HepG2 (cell line): ENCODE measurements around the gene NDST1. TPM values are rescaled to one million over a fixed set of nuclear protein-coding genes. Genes with fewer than 3 reads are reported as not detected.

Experiments
- AHDC1 ChIP-seq: sonication (generic); formaldehyde crosslinking; IDR thresholded peaks from 2 replicates; pipeline ENCODE4 v1.5.1; 2020; ENCODE audit warnings: mild to moderate bottlenecking, missing genetic modification reagents, borderline replicate concordance
- BRF2 ChIP-seq: sonication (generic); formaldehyde crosslinking; IDR thresholded peaks from 2 replicates; pipeline ENCODE4 v1.8.1; 2022; ENCODE audit warnings: mild to moderate bottlenecking, missing genetic modification reagents
- CERS6 ChIP-seq: sonication (generic); formaldehyde crosslinking; IDR thresholded peaks from 2 replicates; pipeline ENCODE4 v1.5.0; 2020; ENCODE audit warnings: missing genetic modification reagents
- GATAD2A ChIP-seq: IDR thresholded peaks from 2 replicates; pipeline ENCODE4 v1.6.1; 2016
- IKZF5 ChIP-seq: IDR thresholded peaks from 2 replicates; pipeline ENCODE4 v1.6.1; 2018; ENCODE audit warnings: missing genetic modification reagents, mild to moderate bottlenecking, missing compliant biosample characterization
- JUND ChIP-seq: sonication (generic); formaldehyde crosslinking; IDR thresholded peaks from 2 replicates; pipeline ENCODE4 v1.8.0; 2022; ENCODE audit warnings: mild to moderate bottlenecking, missing genetic modification reagents
- MLX ChIP-seq: IDR thresholded peaks from 2 replicates; pipeline ENCODE4 v1.6.1; 2016
- THYN1 ChIP-seq: sonication (generic); formaldehyde crosslinking; IDR thresholded peaks from 2 replicates; pipeline ENCODE4 v1.8.1; 2023; ENCODE audit warnings: low read depth, mild to moderate bottlenecking, moderate library complexity, missing genetic modification reagents, borderline replicate concordance
- ZC3H13 ChIP-seq: sonication (generic); formaldehyde crosslinking; IDR thresholded peaks from 2 replicates; pipeline ENCODE4 v1.8.1; 2023; ENCODE audit warnings: mild to moderate bottlenecking, missing genetic modification reagents, moderate library complexity
- ZKSCAN5 ChIP-seq: sonication (generic); formaldehyde crosslinking; IDR thresholded peaks from 2 replicates; pipeline ENCODE4 v1.5.1; 2020; ENCODE audit warnings: mild to moderate bottlenecking, missing genetic modification reagents
- ZSCAN22 ChIP-seq: sonication (generic); formaldehyde crosslinking; IDR thresholded peaks from 2 replicates; pipeline ENCODE4 v1.4.0; 2020; ENCODE audit warnings: mild to moderate bottlenecking, missing genetic modification reagents
- polyA plus RNA-seq, 8 experiments: library from polyadenylated mRNA; depleted of rRNA in 3 of 8; stranded (reverse) in 7 of 8; unstranded in 1 of 8; fragments of >200 nt; fragmentation: Illumina TruSeq in 4 of 8; extraction: Trizol in 4 of 8; gene quantifications; 2 replicates each; pipeline versions ENCODE4 v1.2.1 to v1.2.3, GENCODE V29; 2011 to 2016; ENCODE audit warnings: low read depth in 4 of 8, missing spikeins in 1 of 8, mixed read lengths in 1 of 8; ENCODE audit not compliant: insufficient read depth in 1 of 8
- total RNA-seq, 5 experiments: library from RNA; depleted of rRNA; stranded (reverse); fragments of >200 nt; fragmentation: Illumina TruSeq; extraction: Trizol; gene quantifications; 2 replicates each; pipeline ENCODE4 v1.2.3, GENCODE V29; 2016; ENCODE audit warnings: low read depth in 1 of 5
- TF ChIP-seq, protein P1 (sequence below): sonication (generic); formaldehyde crosslinking; conservative IDR thresholded peaks from 2 replicates; pipeline ENCODE4 v1.8.0; 2022; ENCODE audit warnings: low read depth, missing genetic modification reagents
- TF ChIP-seq, protein P2 (sequence below): sonication (generic); formaldehyde crosslinking; conservative IDR thresholded peaks from 2 replicates; pipeline ENCODE4 v1.8.0; 2022; ENCODE audit warnings: missing genetic modification reagents

The NDST1 gene
- total and polyA plus RNA-seq, 2 of the 13 experiments (the other 11 are each of a cell fraction or from before 2014, with no cell fraction given): 23.8 to 26.2 TPM

DNA sequence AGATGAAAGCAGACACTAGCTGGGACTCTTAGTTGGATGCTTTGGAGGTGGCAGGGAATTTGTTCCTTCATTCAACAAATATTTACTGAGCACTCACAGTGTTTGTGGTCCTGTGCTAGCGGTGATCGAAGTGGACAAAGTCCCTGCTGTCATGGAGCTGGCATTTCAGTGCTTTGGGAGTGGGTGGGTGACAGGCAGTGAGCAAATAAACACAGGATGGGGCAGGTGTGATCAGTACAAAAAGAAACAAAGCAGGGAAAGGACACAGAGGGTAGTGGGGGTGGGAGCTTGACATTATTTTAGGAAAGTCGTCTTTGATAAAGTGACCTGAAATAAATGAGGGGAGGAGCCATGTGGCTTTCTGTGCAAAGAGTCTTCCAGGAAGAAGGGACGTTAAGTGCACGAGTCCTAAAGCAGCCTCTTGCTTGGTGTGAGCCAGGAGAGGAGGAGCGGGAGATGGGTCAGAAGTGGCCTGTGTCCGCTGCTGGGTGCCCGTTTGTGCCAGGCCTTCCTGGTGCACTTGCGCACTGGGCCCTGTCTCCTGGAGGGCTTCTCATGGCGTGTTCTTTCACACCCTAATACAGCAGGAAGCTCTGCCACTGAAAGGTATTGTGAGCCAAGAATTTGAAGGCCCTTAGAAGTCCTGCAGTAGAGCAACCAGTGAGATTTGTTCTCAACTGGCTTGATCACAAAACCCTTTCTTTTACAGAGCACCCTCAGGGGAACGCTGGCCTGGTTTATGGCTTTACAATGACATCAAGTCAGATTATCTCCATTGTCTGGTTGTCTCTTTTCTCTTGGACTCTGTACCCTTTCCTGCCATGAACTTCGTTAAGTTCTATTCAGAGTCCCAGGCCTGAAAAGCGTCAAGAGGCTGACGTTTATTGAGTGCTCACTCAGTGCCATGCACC lies 14.8 kb downstream of the NDST1 start (continued):
- TF ChIP-seq ZC3H13 (peak; percentile 43; the same call in 1 of the 2 replicates), AHDC1 (CRISPR knock-in tag) (peak; percentile 98), MLX (CRISPR knock-in tag) (peak; percentile 97), THYN1 (CRISPR knock-in tag) (no peak), GATAD2A (CRISPR knock-in tag) (peak; percentile 99), IKZF5 (CRISPR knock-in tag) (peak; percentile 98), JUND (CRISPR knock-in tag) (peak; percentile 88), BRF2 (CRISPR knock-in tag) (peak; percentile 61; the same call in 1 of the 2 replicates), CERS6 (CRISPR knock-in tag) (no peak), ZKSCAN5 (CRISPR knock-in tag) (no peak), ZSCAN22 (CRISPR knock-in tag) (no peak)
- TF ChIP-seq, protein P1, sequence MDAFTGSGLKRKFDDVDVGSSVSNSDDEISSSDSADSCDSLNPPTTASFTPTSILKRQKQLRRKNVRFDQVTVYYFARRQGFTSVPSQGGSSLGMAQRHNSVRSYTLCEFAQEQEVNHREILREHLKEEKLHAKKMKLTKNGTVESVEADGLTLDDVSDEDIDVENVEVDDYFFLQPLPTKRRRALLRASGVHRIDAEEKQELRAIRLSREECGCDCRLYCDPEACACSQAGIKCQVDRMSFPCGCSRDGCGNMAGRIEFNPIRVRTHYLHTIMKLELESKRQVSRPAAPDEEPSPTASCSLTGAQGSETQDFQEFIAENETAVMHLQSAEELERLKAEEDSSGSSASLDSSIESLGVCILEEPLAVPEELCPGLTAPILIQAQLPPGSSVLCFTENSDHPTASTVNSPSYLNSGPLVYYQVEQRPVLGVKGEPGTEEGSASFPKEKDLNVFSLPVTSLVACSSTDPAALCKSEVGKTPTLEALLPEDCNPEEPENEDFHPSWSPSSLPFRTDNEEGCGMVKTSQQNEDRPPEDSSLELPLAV (CRISPR knock-in tag): no peak
- TF ChIP-seq, protein P2, sequence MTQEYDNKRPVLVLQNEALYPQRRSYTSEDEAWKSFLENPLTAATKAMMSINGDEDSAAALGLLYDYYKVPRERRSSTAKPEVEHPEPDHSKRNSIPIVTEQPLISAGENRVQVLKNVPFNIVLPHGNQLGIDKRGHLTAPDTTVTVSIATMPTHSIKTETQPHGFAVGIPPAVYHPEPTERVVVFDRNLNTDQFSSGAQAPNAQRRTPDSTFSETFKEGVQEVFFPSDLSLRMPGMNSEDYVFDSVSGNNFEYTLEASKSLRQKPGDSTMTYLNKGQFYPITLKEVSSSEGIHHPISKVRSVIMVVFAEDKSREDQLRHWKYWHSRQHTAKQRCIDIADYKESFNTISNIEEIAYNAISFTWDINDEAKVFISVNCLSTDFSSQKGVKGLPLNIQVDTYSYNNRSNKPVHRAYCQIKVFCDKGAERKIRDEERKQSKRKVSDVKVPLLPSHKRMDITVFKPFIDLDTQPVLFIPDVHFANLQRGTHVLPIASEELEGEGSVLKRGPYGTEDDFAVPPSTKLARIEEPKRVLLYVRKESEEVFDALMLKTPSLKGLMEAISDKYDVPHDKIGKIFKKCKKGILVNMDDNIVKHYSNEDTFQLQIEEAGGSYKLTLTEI (CRISPR knock-in tag): no peak
